Stromal cell of bone marrow (primary cell): ENCODE measurements around the gene PRKACA.

Experiments
- DNase-seq: peaks from one replicate; pipeline ENCODE4 v3.0.0-alpha.2; 2012; ENCODE audit warnings: low read depth

PRKACA gene

GRCh38 chr19:14116525-14116917, 1.0 kb downstream of the PRKACA start:
- DNase-seq = no peak

- DNase-seq = no peak
Observed at GRCh38 chr19:14115756-14116155, 1.8 kb downstream of the PRKACA start.

GRCh38 chr19:14114854-14115253, 2.7 kb downstream of the PRKACA start:
- DNase-seq = no peak

GRCh38 chr19:14114439-14114838, 3.1 kb downstream of the PRKACA start:
- no peak for DNase-seq

GRCh38 chr19:14113762-14114414, 3.7 kb downstream of the PRKACA start:
- DNase-seq = no peak

- no peak for DNase-seq
Observed at GRCh38 chr19:14112809-14113385, 4.7 kb downstream of the PRKACA start.

- no peak for DNase-seq
Observed at GRCh38 chr19:14112051-14112808, 5.3 kb downstream of the PRKACA start.

DNA sequence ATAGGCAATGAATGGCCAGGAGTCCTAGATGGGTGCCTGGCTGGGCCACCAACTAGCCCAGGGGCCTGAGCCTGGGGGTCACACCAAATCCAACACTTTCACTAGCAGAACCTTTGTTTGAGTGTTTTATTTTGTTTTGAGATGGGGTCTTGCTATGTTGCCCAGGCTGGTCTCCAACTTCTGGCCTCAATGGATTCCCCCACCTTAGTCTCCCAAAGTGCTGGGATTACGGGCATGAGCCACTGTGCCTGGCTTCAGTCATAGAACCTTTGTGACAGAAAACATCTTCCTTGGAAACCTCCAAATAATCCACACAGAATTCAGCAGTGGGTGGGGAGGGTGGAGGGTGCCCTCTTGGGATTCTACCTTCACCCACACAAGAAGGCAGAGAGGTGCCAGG, 6.1 kb downstream of the PRKACA start:
- DNase-seq = no peak

DNA sequence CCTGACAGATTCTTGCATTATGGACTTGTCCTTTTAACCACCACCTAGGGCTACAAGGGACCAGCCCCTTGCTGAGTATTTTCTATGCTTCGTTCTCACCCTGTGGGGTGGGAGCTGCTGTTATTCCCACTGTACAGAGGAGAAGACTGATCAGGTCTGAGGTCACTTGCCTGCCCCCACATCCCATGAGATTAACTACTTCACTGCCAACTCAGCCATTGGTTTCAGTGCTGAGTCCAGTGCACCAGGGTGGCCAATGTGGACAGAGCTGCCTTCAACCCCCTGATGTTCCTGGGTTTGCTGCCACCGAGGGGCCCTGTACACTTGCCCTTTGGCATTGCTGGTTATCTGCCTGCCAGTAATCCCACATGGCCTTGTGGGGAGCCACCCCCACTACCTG, 6.9 kb downstream of the PRKACA start:
- DNase-seq = no peak

- no peak for DNase-seq
Observed at GRCh38 chr19:14107581-14108461, 9.7 kb downstream of the PRKACA start.

- no peak for DNase-seq
Observed at GRCh38 chr19:14106840-14107239, 10.7 kb downstream of the PRKACA start.

- no peak for DNase-seq
Observed at GRCh38 chr19:14105680-14106079, 11.9 kb downstream of the PRKACA start.

- DNase-seq = no peak
Observed at GRCh38 chr19:14103310-14103709, 14.3 kb downstream of the PRKACA start.

- no peak for DNase-seq
Observed at GRCh38 chr19:14102756-14103155, 14.8 kb downstream of the PRKACA start.

GRCh38 chr19:14102102-14102696, 15.4 kb downstream of the PRKACA start:
- DNase-seq = no peak

- no peak for DNase-seq
Observed at GRCh38 chr19:14101003-14101545, 16.5 kb downstream of the PRKACA start.

GRCh38 chr19:14097532-14098151, 19.9 kb downstream of the PRKACA start:
- no peak for DNase-seq

- DNase-seq = no peak
Observed at GRCh38 chr19:14096272-14096992, 21.1 kb downstream of the PRKACA start.

DNA sequence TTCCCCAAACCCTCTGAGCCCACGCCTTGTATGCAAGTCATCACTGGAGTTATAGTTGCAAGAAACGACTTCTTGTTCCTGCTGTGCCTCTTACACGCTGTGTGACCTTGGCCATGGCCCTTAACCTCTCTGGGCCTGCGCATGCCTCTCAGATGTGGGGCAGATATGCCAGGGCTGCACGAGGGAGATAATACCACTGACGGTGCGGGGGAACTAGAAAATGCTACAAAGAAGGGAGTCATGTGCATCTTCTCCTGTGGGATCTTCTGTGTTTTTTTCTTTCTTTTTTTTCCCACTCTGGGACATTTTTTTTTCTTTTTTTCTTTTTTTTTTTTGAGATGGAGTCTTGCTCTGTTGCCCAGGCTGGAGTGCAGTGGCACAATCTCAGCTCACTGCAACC, 22.7 kb downstream of the PRKACA start:
- no peak for DNase-seq

DNA sequence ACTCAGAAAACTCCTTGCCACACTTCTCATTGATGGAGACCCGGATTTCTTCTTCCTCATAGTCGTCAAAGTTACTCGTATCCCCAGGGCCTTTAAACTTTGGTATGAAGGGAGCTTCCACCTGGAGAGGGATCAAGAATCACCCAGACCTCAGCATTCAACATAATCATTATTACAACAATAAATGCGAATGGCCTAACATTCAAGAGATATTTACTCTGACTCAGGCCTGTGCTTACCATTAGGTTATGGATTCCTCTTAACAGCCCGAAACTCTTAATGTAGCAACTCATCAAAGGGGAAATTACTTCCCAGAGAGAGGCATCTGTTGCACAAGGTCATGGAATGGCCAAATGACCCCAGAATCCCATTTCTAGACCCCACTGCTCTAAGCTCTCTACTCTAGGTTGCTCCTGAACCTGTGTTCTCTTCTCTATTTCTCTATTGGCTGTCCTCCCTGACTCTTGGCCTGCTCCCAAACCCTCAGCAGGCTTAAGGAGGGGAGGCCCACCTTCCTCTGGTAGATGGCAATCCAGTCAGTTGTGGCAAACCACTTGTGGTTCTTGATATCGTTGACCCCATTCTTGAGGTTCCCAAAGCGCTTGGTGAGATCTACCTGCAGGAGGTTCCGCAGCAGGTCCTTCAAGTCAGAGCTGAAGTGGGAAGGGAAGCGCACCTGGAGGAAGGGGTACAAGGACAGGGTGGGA, 24.3 kb downstream of the PRKACA start:
- DNase-seq = no peak
